HG02642 (cell line): Measurements from ENCODE around the gene URB1.
"Not testable (repeated sequence)": the region's sequence is repeated elsewhere in the genome, so short reads cannot be mapped to it uniquely, and the experiment has no call there.

ENCODE experiments used
- ATAC-seq: cut with Tn5 transposase; IDR thresholded peaks from one replicate; pipeline ENCODE4 v1.9.1; 2021; ENCODE audit warnings: mild to moderate bottlenecking; ENCODE audit not compliant: unreplicated experiment, poor library complexity

The URB1 gene

GRCh38 chr21:32301596-32301995 is 91.2 kb downstream of the URB1 start:
- ATAC-seq, result no peak

DNA sequence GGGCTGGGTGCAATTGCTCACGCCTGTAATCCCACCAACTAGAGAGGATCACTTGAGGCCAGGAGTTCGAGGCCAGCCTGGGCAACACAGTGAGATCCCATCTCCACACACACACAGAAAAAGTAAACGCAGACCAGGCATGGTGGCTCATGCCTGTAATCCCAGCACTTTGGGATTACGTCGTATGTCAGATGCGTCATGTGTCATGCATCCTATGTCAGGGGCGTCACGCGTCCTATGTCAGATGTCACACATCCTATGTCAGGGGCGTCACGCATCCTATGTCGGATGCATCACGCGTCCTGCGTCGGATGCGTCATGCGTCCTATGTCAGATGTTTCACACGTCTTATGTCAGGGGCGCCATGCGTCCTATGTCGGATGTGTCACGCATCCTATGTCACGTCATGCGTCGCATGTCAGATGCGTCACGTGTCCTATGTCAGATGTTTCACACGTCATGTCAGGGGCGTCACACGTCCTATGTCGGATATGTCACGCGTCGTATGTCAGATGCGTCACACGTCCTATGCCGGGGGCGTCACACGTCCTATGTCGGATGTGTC is 92.6 kb downstream of the URB1 start:
- ATAC-seq, result no peak

GRCh38 chr21:32299695-32300094 is 93.1 kb downstream of the URB1 start:
- no peak for ATAC-seq

GRCh38 chr21:32298658-32299081 is 94.1 kb downstream of the URB1 start, which contains the start of gene MRAP:
Gene MRAP, plus strand, starts transcription at chr21:32298855. Its CDS starts 117 bp downstream, at chr21:32298972.
- ATAC-seq, result no peak

GRCh38 chr21:32298148-32298559 is 94.7 kb downstream of the URB1 start:
- ATAC-seq, result no peak

DNA sequence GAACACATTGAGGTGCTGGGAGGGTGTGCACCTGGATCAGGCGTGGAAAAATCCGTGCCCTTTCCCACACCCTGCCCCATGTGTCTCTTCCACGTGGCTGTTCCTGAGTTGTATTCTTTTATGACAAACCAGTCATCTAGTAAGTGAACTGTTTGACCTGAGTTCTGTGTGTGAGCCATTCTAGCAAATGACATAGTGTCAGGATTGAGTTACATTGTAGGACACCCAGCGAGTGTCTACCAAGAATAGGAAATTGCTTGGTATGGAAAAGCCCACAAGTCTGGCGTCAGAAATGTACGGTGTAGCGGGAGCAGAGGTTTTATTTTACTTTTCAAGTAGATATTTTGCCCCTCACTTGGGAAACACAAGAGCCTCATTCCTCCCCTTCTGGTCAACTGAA is 95.4 kb downstream of the URB1 start:
- no peak for ATAC-seq

DNA sequence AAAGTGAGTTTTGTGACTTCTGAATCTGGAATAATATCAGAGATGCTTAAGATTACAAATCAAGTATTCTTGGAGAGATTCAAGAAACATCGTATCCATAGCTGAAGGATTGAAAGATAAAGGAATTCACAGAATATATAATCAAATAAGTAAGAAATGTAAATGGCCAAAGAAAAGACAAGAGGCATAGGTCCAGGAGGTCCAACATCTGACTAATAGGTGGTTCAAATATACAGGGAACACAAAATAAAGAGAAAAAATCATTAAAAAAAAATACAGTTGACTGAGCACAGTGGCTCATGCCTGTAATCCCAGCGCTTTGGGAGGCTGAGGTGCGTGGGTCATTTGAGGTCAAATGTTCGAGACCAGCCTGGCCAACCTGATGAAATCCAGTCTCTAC is 107.3 kb downstream of the URB1 start:
- ATAC-seq, result no peak

DNA sequence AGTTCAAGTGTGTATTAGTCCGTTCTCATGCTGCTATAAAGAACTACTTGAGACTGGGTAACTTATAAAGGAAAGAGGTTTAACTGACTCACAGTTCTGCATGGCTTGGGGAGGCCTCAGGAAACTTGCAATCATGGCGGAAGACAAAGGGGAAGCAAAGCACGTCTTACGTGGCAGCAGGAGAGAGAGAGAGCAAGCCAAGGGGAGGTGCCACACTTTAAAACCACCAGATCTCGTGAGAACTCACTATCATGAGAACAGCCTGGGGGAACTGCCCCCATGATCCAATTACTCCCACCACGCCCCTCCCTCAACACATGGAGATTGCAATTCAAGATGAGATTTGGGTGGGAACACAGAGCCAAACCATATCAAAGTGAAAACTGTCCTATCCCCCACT is 109.8 kb downstream of the URB1 start:
- no peak for ATAC-seq

GRCh38 chr21:32281531-32281930 is 111.3 kb downstream of the URB1 start:
- no peak for ATAC-seq

- no peak for ATAC-seq
These were observed 113.5 kb downstream of the URB1 start for GRCh38 chr21:32279377-32279680.

DNA sequence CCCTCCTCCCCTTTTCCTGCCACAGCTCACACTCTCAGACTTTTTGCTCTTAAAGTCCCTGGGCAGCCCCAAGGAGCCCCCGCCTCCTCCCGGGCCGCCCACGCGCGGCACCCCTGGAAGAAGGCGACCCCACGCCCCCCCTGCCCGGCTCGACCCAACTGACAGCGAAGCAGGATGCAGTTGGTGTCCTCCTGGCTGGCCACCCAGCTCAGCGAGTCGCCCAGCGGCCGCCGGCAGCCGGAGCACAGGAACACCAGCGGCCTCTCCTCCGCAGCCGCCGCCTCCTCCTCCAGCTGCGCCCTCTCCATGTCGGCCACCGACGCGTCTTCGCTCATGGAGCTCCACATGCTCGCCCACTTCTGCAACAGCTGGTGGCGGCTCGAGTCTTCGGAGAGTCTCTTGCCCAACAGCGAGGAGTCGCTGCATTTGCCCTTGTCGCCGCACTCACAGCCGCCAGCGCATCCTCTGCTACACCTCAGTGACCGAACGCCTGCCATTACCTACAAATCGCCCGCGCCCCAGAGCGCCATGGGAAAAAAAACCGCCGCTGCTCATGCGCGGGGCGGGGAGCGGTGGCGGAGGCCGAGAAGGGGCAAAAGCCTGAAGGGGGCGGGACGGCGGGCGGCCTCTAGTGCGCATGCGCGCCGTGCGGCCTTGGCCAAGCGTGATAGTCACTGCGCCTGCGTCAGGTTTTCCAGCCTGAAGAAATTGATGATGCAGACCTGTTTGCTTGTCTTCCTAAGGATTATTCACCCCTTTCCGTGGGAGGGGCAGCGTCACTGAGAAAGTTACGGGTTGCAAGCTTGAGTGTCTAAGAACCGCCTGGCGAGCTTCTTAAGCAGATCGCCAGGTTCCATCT is 114.1 kb downstream of the URB1 start, which contains the start of gene MIS18A:
TSS of gene MIS18A (minus strand) at position 532 of the 859 bp plus-strand sequence. CDS start at position 497, 35 bp downstream.
- peak; percentile 96 for ATAC-seq

DNA sequence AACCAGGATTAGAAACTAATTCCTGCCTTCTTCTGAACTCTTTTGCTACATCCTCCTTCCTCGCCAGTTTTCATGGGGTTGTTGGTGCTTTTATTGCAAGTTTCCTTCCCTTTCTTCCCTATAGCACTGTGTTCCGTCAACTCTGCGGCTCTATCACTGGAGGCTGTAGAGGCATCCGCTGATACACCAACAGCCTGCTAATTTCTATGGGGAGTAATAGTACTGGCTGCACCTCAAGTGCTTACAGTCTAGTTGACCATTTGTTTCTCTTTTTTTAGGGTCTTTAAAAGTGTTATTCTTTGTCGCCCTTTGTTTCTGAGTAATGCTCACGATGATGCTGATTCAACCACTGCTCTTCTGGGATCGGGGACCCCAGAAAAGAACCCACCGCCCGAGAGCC is 114.7 kb downstream of the URB1 start:
- ATAC-seq, result no peak

- no peak for ATAC-seq
These were observed 116.1 kb downstream of the URB1 start for GRCh38 chr21:32276671-32277070.

GRCh38 chr21:32270748-32271147 is 122.1 kb downstream of the URB1 start:
- ATAC-seq, result no peak

DNA sequence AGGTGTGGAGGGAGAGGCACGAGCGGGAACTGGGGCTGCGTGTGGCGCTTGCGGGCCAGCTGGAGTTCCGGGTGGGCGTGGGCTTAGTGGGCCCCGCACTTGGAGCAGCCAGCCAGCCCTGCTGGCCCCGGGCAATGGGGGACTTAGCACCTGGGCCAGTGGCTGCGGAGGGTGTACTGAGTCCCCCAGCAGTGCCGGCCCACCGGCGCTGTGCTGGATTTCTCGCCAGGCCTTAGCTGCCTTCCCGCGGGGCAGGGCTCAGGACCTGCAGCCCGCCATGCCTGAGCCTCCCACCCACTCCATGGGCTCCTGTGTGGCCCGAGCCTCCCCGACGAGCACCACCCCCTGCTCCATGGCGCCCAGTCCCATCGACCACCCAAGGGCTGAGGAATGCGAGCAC is 127.5 kb downstream of the URB1 start:
- not testable (repeated sequence) for ATAC-seq

GRCh38 chr21:32261929-32262328 is 130.9 kb downstream of the URB1 start:
- ATAC-seq, result no peak
